NCI-H526 (cell line): ENCODE data around the gene MICAL3.
"Not testable (repeated sequence)": the region's sequence is repeated elsewhere in the genome, so short reads cannot be mapped to it uniquely, and the experiment has no call there.

Experiments
- DNase-seq, 2 experiments: peaks; one replicate each; lab custom pipeline; 2025; lab: John Stamatoyannopoulos, UW

Gene MICAL3

DNA sequence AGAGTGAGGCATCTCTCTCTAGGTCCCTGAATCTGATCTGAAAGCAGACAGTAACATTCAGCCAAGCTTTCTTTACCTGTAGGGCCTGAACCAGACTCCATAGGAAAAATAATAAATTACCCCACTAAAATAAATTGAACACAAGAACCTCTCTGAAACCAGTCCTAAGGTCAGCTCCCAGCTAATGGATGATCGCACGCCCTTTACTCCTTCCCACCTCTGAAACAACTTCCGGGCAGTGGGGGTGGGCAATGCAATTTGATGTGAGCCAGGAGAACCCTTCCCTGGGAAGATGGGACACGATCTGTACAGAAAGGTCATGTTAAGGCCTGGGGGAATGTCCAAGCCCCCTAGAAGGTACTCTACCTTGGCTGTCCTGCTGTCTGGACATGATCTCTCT, 71.2 kb downstream of the MICAL3 start:
- no peak for DNase-seq

DNA sequence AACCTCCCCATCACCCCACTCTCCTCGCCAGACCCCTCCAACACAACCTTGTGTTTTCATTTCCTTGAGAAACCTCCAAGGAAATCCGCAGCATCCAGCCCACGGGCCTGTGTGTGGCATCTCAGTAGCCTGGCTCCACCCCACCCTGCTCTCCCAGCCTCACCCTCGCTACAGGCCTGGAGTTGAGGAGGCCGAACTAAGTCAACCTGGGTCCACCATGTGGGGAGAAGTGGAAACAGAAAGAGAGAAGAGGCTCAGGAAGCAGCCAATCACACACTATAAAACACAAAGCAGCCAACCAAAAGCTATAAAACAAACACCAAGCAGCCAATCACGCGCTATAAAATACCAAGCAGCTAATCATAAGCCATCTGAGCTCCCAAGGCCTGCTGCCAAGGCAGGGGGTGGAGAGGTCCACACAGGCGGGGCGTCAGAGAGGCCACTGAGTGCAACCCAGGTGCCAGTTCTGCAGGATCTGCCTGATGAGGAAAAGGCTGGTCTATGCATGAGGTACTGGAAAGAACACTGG, 72.0 kb downstream of the MICAL3 start:
- no peak for DNase-seq

DNA sequence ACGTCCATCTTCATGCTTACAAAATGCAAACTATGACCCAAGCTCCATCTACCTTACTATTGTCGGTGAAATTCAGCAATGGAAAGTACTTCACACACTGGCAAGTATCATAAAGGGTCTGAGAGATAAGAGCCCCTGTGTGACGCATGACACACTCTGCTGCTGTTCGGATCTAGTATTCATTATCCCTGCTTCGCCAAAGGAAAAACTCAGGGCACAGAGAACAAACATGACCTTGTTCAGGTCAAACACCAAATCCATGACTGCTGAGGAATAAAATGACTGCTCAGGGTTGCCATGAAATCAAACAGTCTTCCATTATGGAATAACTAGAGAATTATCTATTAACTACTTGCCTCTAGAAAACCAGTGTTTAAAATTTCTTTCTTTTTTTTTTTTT, 73.0 kb downstream of the MICAL3 start:
- DNase-seq, result no peak

DNA sequence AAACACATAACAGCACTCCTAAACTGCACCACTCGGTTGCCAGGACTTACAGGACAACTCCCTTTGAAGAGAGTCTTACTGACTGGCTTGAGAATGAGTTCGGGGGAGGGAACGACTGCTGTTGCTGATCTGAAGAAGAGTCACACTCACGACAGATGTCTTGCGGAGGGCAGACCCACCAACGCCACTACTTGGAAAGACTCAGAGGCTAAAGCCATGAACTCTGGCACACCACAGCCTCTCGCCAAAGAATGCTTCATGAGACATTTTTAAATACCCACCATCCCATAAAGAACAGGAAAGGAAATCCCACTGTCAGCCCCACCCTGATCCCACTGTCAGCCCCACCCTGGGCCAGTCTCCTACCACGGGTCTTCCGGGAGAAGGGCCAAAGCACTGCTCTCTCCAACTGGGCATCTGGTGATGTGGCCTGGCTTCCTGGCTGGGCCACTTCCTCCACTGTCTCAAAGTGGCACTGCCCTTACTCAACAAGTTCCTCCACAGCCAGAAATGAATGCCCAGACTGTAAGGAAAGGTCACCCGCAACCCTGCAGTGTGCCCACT, 73.6 kb downstream of the MICAL3 start:
- no peak for DNase-seq

DNA sequence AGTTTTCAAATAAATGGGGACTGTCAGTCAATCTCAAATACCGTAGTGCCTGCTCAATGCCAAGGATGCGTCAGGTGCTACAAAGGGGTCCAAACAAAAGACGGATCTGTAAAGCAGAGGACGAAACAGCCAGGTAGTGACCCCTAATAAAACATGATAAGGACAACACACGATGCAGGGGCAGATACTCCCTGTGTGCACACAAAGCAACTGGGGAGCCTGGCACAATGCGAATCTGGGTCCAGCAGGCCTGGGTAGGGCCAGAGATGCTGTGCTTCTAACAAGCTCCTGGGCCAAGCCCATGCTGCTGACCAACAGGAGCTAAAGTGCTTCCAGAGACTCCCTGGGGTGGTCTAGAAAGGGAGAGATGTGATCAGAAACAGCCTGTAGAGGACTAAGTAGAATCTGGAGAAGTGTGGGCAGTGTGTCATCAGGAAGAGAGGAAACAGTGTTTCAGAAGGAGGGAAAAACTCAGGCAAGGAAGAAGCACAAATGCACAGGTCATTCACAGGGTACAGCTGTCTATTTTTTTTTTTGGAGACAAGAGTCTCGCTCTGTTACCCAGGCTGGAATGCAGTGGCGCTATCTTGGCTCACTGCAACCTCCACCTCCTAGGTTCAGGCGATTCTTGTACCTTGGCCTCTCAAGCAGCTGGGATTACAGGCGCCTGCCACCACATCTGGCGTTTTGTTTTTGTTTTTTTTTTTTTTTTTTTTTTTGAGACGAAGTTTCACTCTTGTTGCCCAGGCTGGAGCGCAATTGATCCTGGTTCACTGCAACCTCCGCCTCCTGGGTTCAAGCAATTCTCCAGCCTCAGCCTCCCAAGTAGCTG, 74.5 kb downstream of the MICAL3 start:
- DNase-seq, result no peak

DNA sequence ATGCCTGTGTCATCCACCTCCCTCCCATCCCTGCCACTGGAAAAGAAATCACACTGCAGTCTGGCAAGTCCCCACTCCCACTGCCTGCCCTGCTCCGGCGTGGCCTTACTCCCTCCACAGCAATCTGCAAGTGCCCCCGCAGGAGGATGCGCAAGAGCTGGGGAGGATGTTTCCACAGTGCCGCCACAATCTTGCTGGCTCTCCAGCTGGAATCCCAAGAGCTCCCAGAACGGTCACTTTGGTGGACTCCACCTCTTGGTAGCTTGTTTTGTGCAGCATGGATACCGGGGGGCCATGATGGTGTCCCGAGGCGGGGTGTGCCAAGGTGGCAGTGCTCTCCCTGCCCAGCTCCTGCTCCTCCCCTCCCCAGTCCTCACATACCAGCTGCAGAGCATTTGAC, 76.3 kb downstream of the MICAL3 start:
- no peak for DNase-seq

DNA sequence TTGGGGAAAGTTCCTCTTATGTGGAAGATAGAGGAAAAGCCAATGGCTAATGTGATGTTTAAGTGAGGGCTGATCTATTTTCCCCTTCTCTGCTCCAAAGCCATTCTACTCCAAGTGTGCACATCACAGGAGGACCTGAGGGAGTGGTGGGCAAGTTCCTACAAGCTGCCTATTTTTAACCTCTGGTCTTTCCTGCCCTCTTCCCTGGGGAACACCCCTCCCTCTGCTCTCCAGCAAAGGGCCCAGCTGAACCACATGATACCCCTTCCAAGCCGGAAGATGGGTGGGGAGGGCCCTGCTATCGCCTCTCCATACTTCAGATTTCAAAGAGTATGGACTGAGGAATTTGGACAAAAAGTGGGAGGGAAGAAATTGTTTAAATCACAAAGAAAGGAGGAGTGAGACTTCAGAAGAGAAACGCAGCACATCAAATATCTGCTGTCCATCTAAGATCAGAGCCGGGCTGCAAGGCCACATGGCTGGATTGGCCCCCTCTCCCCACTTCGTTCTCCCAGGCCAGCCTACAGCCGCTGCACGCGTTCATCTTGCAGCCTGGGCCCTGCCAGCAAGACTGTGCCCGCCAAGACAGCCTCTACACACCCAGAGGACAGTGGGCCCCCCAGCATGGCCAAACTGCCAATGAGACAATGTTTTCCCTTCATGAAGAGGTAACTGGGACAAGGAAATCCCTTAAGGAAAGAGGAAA, 77.5 kb downstream of the MICAL3 start:
- DNase-seq, result peak in 1 of 2 experiments; percentile 24

DNA sequence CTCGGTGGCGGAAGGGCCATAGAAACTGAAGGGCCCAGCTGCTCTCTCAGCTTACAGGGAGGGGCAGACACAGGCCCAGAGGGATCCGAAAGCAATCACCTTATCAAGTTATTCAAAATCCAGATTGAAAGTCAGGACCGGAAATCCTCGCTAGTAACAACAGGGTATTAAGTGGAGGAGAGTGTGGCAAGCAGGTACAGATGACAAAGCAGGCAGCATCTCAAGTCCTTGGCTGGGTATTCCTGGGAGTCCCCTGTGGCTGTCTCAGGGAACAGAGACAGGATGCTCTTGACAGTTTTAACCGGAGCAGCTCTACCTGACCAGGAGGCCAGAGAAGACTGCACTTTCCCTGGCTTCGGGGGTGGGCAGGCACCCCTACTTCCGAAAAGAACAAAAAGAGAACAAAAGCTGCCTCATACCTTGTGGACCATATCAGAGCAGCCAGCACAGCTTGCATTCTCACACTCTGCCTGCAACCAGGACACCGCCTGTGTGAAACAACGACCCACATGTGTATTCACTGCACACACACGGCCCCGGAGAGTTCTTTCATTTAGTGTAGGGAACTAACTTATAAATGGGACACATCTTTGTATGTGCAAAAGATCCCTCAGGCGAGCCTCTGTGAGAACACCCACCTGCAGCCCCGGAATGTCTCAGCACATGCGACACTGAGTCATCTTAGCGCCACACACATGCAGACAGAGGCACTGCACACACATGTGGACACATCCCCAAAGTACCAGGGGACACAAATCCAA, 78.3 kb downstream of the MICAL3 start:
- DNase-seq, result peak in 1 of 2 experiments; percentile 24

DNA sequence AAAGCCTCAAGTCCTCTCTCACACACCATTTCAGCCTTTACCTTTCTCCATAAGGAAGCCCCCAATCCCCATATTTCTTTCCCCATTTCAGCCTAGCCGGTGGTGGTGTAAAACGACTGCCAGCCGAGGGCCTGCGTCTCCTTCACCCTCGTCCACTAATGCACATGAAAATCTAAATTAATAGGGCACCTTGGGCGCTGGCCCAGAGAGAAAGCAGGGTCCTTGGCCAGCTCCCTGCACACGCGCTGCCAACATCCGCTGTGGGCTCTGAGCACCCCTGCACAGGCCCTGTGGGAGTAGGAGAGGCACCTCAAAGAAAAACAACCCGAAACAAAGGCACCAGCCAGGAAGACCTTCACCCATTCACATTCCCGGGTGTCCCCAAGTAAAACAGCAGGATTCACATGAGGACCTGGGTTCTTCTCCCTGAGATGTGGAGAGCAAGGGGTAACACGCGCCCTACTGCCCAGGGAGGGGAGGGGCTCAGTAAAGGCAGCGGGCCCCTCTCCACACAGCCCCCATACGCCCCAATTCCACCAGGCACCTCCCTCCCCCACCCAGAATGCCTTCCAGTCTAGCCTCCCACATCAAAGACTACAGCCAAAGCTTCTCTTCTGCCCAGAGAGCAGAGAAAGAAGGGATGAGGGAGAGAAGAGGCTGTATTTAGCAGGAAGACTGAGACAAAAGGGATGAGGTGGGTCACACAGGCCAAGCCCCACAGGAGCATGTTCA, 79.0 kb downstream of the MICAL3 start:
- DNase-seq, result no peak

DNA sequence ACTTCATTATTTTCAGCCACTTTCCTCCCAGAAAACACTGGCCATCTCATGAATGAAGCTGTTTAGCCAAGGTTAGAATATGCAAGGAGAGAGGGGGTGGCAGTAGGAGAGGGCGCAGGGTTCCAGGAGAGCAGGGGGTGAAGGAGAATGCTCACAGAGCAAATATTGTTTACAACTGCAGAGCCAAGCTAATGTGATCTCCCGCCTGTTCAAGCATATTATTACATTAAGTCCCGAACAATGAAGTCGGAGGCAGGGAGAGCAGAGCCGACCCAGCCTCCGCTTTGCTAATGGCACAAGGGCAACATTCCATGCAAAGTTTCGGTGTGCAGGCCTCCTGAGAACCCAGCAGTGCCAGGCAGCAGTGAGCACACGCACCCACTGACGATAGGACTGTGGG, 80.1 kb downstream of the MICAL3 start:
- DNase-seq, result peak in 1 of 2 experiments; percentile 51

DNA sequence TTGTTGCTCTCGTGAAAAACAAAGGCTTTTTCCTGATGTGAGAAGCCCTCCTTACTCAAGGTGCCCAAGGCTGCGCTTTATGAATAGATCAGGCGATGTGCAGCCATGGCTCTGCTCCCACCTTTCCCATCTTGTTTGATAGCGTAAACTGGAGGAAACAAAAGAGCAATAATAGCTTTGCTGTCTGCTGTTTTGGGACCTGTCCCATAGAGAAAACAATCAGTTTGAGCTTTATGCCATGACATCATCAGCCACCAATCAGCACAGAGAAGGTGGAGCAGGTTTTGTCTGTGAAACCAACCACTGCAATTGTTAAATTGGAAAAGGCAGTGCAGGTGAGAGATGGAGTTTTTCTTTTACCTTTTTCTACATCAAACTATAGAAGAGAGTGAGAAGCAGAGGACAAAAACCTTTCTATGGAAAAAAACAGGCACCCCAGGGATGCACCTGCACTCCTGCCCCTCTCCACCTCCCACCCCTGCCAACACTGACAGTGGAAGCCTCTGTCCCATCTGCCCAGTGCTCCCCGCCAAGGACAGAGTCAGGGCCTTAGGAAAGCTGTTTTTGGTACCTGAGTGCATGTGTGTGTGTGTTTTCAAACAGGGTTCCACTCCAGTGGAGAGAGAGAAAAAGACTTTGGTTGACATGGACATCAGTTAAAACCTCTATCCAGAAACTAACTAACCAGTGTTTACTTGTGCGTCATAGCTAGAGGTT, 80.7 kb downstream of the MICAL3 start:
- DNase-seq, result no peak

DNA sequence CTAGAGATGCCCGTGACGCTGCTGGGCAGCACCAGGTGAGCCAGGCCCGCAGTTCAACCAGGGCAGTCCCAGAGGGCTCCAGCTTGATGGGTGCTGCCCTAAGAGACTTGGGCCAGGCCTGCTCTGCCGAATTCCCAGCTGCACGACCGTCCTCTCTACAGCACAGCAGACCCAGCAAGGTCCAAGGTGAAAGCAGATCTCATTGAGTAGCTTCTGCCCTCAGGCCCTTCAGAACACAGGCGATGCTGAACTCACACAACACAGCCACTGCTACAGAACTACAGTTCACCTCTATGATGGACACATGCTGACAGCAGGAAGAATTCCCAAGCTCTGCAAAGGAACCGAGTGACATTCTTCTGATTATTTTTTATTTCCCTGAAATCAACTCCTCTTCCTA, 81.6 kb downstream of the MICAL3 start:
- no peak for DNase-seq

DNA sequence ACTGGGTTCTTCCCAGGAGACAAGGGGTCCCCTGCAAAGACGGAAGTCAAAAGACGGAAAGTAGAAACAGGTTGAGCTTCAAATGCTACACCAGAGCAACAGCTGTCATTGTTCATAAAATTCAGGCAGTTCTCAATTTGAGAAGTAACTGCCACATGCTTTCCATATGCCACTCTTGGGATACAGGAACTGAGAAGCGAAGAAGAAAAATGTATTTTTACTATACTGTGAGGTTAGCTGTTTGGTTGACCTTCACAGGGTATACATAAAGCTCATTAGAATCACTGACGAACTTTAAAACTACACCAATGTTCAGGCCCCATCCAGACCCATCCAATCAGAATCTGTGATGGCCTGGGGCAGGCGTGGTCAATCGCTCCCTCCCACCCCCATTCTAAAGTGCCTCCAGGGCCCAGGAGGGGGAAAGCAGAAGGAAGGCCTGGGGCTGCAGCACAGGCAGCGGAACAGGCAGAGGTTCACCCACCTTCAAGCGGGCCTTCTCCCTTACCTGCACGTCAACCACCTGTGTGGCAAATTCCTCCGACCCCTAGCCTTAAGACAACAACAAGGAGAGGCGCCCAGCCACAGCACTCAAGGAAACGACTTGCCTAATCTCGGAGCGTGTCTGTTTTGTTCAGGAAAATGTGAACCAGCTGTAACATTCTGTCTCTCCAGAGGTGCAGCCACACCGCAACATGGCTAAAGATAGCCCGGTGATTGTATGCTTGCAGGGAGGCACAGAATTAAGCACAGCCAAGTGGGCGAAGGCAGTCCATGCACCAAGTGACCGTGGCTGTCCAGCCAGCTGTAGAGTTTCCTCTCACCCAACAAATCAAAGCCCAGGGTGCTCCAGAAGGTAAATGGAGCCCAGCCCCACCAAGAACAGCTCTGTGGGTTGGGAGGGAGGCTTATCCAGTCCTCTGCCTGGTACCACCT, 82.6 kb downstream of the MICAL3 start:
- no peak for DNase-seq

DNA sequence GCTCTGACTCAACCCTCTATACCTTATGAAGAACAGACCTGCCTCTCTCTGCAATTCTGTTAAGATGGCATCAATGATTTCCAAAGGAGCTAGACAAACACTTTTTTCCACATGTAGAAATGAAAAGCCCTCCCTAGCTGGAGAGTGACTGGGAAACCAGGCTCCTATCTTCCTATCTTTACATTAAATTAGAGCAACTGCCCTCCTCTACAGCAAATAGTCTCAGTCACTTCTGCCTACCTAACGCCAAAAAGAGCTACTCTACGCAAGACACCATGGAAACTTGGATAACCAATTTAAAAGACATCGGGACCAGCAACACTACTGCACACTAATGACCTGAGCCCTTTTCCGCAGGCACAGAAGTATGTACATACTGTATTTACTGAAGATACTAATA, 84.8 kb downstream of the MICAL3 start:
- no peak for DNase-seq

DNA sequence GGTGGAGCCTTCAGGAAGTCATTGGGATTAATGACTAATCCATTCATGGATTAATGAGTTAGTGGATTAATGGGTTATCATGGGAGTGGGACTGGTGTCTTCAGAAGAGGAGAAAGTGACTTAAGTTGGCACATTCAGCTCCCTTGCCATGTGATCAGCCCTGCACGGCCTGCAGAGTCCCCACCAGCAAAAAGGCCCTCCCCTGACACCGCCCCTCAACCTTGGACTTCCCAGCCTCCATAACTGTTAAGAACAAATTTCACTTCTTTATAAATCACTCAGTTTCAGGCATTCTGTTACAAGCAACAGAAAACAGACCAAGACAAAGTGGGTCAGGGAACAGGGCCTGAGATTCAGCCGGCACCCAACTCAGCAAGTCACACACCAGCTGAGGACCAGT, 85.3 kb downstream of the MICAL3 start:
- DNase-seq, result no peak

DNA sequence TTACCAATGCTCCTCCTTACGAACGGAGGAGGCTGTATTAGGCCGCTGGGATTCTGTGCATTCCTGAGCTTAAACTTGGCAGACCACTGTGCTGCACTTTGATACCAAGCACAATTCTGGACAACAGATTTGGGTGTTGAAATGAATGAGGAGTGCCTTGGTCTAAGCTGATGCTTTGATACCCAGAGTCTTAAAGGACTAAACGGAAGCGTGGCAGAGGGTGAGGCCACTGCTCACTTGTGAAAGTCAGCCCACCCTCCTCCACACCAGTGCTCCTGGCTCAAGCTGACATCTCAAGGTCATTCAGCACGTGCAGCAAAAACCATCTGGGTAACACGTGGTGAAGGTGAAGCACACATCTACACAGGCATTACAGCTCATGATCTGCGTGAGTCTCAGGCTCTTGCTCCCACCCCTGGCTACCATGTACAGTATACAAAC, 85.9 kb downstream of the MICAL3 start:
- no peak for DNase-seq

DNA sequence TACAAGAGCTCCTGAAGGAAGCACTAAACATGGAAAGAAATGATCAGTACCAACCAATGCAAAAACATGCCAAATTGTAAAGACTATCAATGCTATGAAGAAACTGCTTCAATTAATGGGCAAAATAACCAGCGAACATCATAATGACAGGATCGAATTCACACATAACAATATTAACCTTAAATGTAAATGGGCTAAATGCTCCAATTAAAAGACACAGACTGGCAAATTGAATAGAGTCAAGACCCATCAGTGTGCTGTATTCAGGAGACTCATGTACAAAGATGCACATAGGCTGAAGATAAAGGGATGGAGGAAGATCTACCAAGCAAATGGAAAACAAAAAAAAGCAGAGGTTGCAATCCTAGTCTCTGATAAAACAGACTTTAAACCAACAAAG, 91.9 kb downstream of the MICAL3 start:
- not testable (repeated sequence) for DNase-seq

DNA sequence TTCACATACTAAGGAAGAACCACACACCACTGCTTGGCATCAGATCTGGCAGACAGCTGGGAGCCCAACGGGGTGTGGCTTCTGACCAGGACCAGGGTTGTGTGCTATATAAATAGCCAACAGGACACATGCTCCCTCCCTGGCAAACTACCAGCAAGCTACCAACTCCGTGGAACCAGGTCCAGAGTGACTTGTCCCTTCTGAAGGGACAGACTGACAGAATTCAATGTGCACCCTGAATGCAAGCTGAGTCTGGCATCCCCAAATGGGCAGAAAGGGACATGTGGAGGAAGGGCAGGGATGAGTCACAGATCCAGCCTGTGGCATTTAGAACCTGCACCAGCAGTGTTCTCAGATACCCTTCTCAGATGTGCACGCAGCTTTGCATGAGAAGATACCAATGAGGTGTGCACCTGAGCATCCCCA, 92.9 kb downstream of the MICAL3 start:
- DNase-seq, result no peak

DNA sequence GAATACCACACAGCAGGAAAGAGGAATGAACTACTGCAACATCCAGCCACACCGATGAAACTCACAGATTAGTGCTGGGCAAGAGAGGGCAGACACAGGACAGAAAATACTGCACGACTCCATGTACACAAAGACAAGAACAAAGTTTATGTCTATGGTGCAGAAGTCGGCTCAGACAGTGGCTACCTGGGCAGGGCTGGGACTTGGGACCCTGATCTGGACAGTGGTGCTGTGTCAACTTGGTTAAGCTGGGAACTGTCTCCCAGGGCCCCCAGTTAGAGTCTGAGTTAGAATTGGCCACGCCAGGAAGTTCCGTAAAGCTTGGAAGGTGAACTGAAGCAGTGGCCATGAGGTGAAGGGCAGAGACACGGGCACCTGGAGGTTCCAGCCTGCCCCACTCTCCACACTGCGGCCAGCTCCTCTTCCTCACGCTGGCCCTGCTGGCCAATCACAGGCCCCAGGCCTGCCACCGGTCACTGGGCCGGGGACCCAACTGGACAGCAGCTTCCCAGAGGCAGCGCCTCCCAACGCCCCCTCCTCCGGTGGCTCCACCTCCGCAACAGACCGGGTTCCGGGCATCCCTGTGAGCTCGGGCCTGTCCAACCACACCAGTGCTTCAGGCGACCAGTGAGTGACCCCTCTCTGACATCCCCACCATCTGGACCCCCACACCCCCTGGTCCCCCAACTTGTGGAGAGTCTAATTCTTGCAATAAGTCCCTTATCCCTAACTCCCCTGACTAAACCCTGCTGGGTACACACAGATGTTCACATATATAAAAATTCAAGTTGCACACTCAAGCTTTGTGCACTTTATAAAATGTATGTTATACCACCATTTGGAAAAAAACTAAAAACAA, 93.7 kb downstream of the MICAL3 start:
- no peak for DNase-seq
